GM19193 (cell line): ENCODE results near the gene VSIG1.

Experiments
- POLR2A ChIP-seq: IDR thresholded peaks from 4 replicates; pipeline ENCODE4 v1.6.1; 2011; ENCODE audit not compliant: insufficient read depth, insufficient read length; ENCODE audit errors: extremely low read depth

VSIG1 gene

GRCh38 chrX:108034725-108035124 lies 10.1 kb upstream of the VSIG1 start:
- no peak for TF ChIP-seq POLR2A

- TF ChIP-seq POLR2A = no peak
These were observed 8.4 kb upstream of the VSIG1 start for GRCh38 chrX:108036298-108036973.

- TF ChIP-seq POLR2A = no peak
These were observed 4.8 kb downstream of the VSIG1 start for GRCh38 chrX:108049649-108050048.

GRCh38 chrX:108053218-108053617 lies 8.4 kb downstream of the VSIG1 start:
- no peak for TF ChIP-seq POLR2A

GRCh38 chrX:108055546-108055945 lies 10.7 kb downstream of the VSIG1 start:
- no peak for TF ChIP-seq POLR2A

GRCh38 chrX:108059801-108060200 lies 14.9 kb downstream of the VSIG1 start:
- no peak for TF ChIP-seq POLR2A

GRCh38 chrX:108064001-108064400 lies 19.1 kb downstream of the VSIG1 start:
- TF ChIP-seq POLR2A = no peak

GRCh38 chrX:108064613-108065012 lies 19.7 kb downstream of the VSIG1 start:
- TF ChIP-seq POLR2A = no peak

GRCh38 chrX:108068121-108068520 lies 23.3 kb downstream of the VSIG1 start:
- no peak for TF ChIP-seq POLR2A

GRCh38 chrX:108070891-108071290 lies 26.0 kb downstream of the VSIG1 start:
- no peak for TF ChIP-seq POLR2A

- TF ChIP-seq POLR2A = no peak
These were observed 26.7 kb downstream of the VSIG1 start for GRCh38 chrX:108071578-108071977.

GRCh38 chrX:108072746-108073145 lies 27.9 kb downstream of the VSIG1 start:
- TF ChIP-seq POLR2A = no peak

GRCh38 chrX:108081110-108081509 lies 36.2 kb downstream of the VSIG1 start:
- TF ChIP-seq POLR2A = no peak

- no peak for TF ChIP-seq POLR2A
These were observed 42.9 kb downstream of the VSIG1 start for GRCh38 chrX:108087792-108088191.

GRCh38 chrX:108088511-108088910 lies 43.6 kb downstream of the VSIG1 start:
- TF ChIP-seq POLR2A = no peak

GRCh38 chrX:108090491-108091263 lies 45.8 kb downstream of the VSIG1 start:
- no peak for TF ChIP-seq POLR2A
